ENCODE measurements around the gene INO80.

GRCh38 chr15:41122849-41123248, 6.8 kb upstream of the INO80 start:
- TF ChIP-seq POLR2AphosphoS5 (IDR thresholded peaks at IDR 0.05; ENCODE audit: low read depth, low read length): no peak
- no peak for TF ChIP-seq POLR2A (IDR thresholded peaks at IDR 0.05; ENCODE audit: low read depth, low read length)
- TF ChIP-seq TAF1 (IDR thresholded peaks at IDR 0.05; ENCODE audit: borderline replicate concordance, low read depth, low read length): no peak
